A549 (cell line): ENCODE data around the gene MAP2K6. TPM values are rescaled to one million over a fixed set of nuclear protein-coding genes. Genes with fewer than 3 reads are reported as not detected.

Source experiments
- ATAC-seq, 2 experiments: fragments of 200-7000 bp in 1 of 2; fragments of >200 bp in 1 of 2; cut with Nextera tagmentation in 1 of 2; cut with Tn5 transposase in 1 of 2; 3 replicates each; pipeline versions ENCODE4 v1.8.0 to v1.9.1; 2018 to 2020; ENCODE audit warnings: mild to moderate bottlenecking in 1 of 2, moderate library complexity in 1 of 2
- CTCF ChIA-PET: fragments of 300-600 bp; sonication (Branson Sonifier 250); formaldehyde crosslinking; extraction: SDS; loops from one replicate; lab custom pipeline; 2021; ENCODE audit warnings: antibody characterized with exemption, inconsistent platforms; lab: Yijun Ruan, JAX
- POLR2A ChIA-PET: fragments of 350-600 bp; formaldehyde crosslinking; extraction: SDS; loops from one replicate; lab custom pipeline; 2021; ENCODE audit warnings: antibody characterized with exemption, inconsistent platforms; lab: Yijun Ruan, JAX
- DNase-seq, 2 experiments: peaks; one replicate each; pipeline versions ENCODE4 v3.0.0 to v3.0.0-alpha.2; 2011 to 2016; ENCODE audit warnings: low read depth in 1 of 2, low spot score in 1 of 2
- FAIRE-seq: peaks from 2 replicates; lab custom pipeline; 2011; peaks lifted over from hg19 to GRCh38; lab: Jason Lieb, UNC
- H3K27ac ChIP-seq, 2 experiments: fragments of >200 bp; sonication (Bioruptor Twin); formaldehyde crosslinking; 3 replicates each; pipeline ENCODE4 v1.5.1; 2016 to 2017
- H3K4me1 ChIP-seq: fragments of >200 bp; sonication (Bioruptor Twin); formaldehyde crosslinking; 3 replicates; pipeline ENCODE4 v1.6.1; 2016
- H3K4me2 ChIP-seq: fragments of >200 bp; sonication (Bioruptor Twin); formaldehyde crosslinking; 3 replicates; pipeline ENCODE4 v1.6.1; 2016
- H3K4me3 ChIP-seq: fragments of >200 bp; sonication (Bioruptor Twin); formaldehyde crosslinking; 3 replicates; pipeline ENCODE4 v1.5.1; 2016
- H3K9me3 ChIP-seq: fragments of >200 bp; sonication (Bioruptor Twin); formaldehyde crosslinking; 3 replicates; pipeline ENCODE4 v1.6.1; 2016
- CBX2 ChIP-seq: fragments of 200-600 bp; sonication (generic); IDR thresholded peaks from 2 replicates; pipeline ENCODE4 v1.6.1; 2016; ENCODE audit warnings: low read depth, mild to moderate bottlenecking, borderline replicate concordance
- CBX8 ChIP-seq: fragments of 200-600 bp; sonication (generic); IDR thresholded peaks from 2 replicates; pipeline ENCODE4 v1.6.1; 2016
- FOXS1 ChIP-seq: fragments of 250-450 bp; sonication (Bioruptor Pico); IDR thresholded peaks from 2 replicates; pipeline ENCODE4 v1.5.0; 2020; ENCODE audit warnings: mild to moderate bottlenecking, moderate library complexity
- GATA3 ChIP-seq: IDR thresholded peaks from 2 replicates; pipeline ENCODE4 v1.6.1; 2012; ENCODE audit warnings: borderline replicate concordance
- HDAC2 ChIP-seq: fragments of 200-600 bp; sonication (generic); IDR thresholded peaks from 2 replicates; pipeline ENCODE4 v1.6.1; 2016
- HOXA7 ChIP-seq: fragments of 250-450 bp; sonication (Bioruptor Pico); IDR thresholded peaks from 2 replicates; pipeline ENCODE4 v1.5.0; 2020; ENCODE audit warnings: mild to moderate bottlenecking, moderate library complexity
- HOXB5 ChIP-seq: fragments of 250-450 bp; sonication (Bioruptor Pico); IDR thresholded peaks from 2 replicates; pipeline ENCODE4 v1.5.0; 2020; ENCODE audit warnings: mild to moderate bottlenecking, moderate library complexity
- NR3C1 ChIP-seq: fragments of >200 bp; sonication (Bioruptor Twin); formaldehyde crosslinking; IDR thresholded peaks from 3 replicates; pipeline ENCODE4 v1.6.1; 2017
- PHF8 ChIP-seq: fragments of 200-600 bp; sonication (generic); IDR thresholded peaks from 2 replicates; pipeline ENCODE4 v1.6.1; 2016; ENCODE audit warnings: low read depth, mild to moderate bottlenecking, antibody characterized with exemption, moderate library complexity, borderline replicate concordance
- REST ChIP-seq: fragments of 200-600 bp; sonication (generic); IDR thresholded peaks from 2 replicates; pipeline ENCODE4 v1.6.1; 2016; ENCODE audit warnings: antibody characterized with exemption, mild to moderate bottlenecking, moderate library complexity
- TP53 ChIP-seq: fragments of 250-450 bp; sonication (Bioruptor Pico); IDR thresholded peaks from 2 replicates; pipeline ENCODE4 v1.5.0; 2021; ENCODE audit warnings: mild to moderate bottlenecking, moderate library complexity
- WGBS: methylation state at CpG from one replicate; pipeline ENCODE4 v1.1.6; 2017; ENCODE audit errors: missing lambda C conversion rate; 5-methylcytosine and 5-hydroxymethylcytosine counted together
- polyA plus RNA-seq, 4 experiments: library from polyadenylated mRNA; depleted of rRNA in 3 of 4; stranded (reverse); fragments of >200 nt; fragmentation: RNase III in 1 of 4; extraction: RNeasy Plus Mini Kit Qiagen cat#74134 plus additional on column Dnase treatment in 1 of 4; gene quantifications; 2 replicates in 3 of 4; 3 replicates in 1 of 4; pipeline ENCODE4 v1.2.3, GENCODE V29; 2011 to 2017

Gene MAP2K6
- polyA plus RNA-seq, 2 of the 4 experiments (the other 2 are of a cell fraction): 20.2 to 20.7 TPM

DNA sequence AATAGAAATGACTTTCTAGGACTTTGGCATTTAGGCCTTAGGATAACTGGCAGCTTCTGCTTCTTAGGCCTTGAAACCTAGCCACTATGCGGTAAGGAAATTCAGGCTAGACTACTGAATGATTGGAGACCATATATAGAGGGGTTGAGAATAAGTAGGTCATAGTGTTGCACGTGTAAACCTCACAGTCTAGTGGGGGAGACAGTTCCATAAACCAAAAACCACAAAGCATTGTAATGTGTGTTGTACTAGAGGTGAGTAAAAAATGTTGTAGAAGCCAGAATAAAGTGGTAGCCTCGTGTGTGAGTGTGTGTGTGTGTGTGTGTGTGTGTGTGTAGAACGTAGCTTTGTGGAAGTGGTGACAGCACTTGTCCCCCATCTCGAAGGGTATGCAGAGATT is 188.5 kb downstream of the MAP2K6 start:
- FAIRE-seq (no peak), DNase-seq (no peak), ATAC-seq (no peak)
- 66% methylated on average over 5 of the region's 5 CpGs for WGBS
- H3K9me3 ChIP-seq: no peaks in the 10 kb centered on the region
- H3K4me2 ChIP-seq: no peak overlapping the region
- ChIA-PET POLR2A (no interaction called here), CTCF (interaction anchor here (0.6 kb wide), 1 partner anchor 21 kb away, joined by 3 read pairs; no protein-coding TSS in a partner anchor)
- H3K4me3 ChIP-seq: no peak overlapping the region
- TF ChIP-seq REST (no peak), HOXB5 (CRISPR knock-in tag) (no peak), FOXS1 (CRISPR knock-in tag) (no peak), GATA3 (no peak), HDAC2 (no peak), NR3C1 (no peak), PHF8 (no peak), HOXA7 (CRISPR knock-in tag) (no peak), CBX2 (no peak), CBX8 (no peak), TP53 (CRISPR knock-in tag) (no peak)
- H3K4me1 ChIP-seq: peaks cover 19% of the 10 kb centered on the region
- H3K27ac ChIP-seq: 0 out of 6 replicates have a peak overlapping the region, but pooled peaks of 1 of the 2 experiments have one; percentile 14

Other genes with a start within 250 kb of the MAP2K6 start
- 0.38 and 0.66 TPM in 2 replicates for gene ABCA10, start 185.9 kb upstream of the MAP2K6 start, polyA plus RNA-seq (2011; rRNA removed)
- gene ABCA10, start 185.9 kb upstream of the MAP2K6 start, polyA plus RNA-seq (2017; fragmentation: RNase III; extraction: RNeasy Plus Mini Kit Qiagen cat#74134 plus additional on column Dnase treatment): 0.16 to 0.22 TPM (median 0.17 TPM) in 3 replicates
- gene ABCA5, start 87.6 kb upstream of the MAP2K6 start, polyA plus RNA-seq (2011; rRNA removed): 6.9 and 9.1 TPM in 2 replicates
- 4.1 to 4.5 TPM (median 4.5 TPM) in 3 replicates for gene ABCA5, start 87.6 kb upstream of the MAP2K6 start, polyA plus RNA-seq (2017; fragmentation: RNase III; extraction: RNeasy Plus Mini Kit Qiagen cat#74134 plus additional on column Dnase treatment)